ENCODE results near the gene AIFM2. TPM values are rescaled to one million over a fixed set of nuclear protein-coding genes. Genes with fewer than 3 reads are reported as not detected.

Gene AIFM2
- total and polyA plus RNA-seq, 2 donors (not counting 1 experiment from before 2014, with no cell fraction given) = 11.1 to 15.5 TPM

DNA sequence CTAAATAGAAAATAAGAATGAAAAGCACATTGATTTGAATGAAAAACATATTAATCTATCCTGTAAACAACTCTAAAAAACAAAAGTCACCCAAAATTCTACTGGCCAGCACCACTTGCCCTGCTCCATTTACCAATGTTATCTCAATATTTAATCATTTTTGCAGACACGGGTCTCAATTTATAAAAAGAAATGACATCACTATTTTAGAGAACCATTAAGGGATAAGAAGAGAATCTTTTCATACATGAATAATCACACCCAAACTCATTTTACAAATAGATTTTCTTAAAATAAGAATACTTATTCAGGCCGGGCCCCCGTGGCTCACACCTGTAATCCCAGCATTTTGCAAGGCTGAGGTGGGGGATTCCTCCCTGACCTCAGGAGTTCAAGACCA lies 33.8 kb upstream of the AIFM2 start:
- Histone ChIP-seq H3K36me3 (ENCODE audit: control insufficient read depth, insufficient read depth, low read length) (peaks cover under 1% of the 10 kb centered on the region), H4K20me1 (ENCODE audit: control insufficient read depth, extremely low read depth, insufficient read depth, low read length) (peaks cover 9% of the 10 kb centered on the region), H3K27ac (ENCODE audit: insufficient read depth, low read length) (no peak overlapping the region), H3K79me2 (ENCODE audit: control insufficient read depth, insufficient read depth, low read length) (peaks cover 86% of the 10 kb centered on the region), H3K4me1 (ENCODE audit: control insufficient read depth, extremely low read depth, insufficient read depth, low read length) (no peaks in the 10 kb centered on the region), H3K9ac (ENCODE audit: insufficient read depth, low read length) (no peak overlapping the region), H3K4me3 (replicated peaks in 1 of 4; ENCODE audit: control extremely low read depth in 1 of 4, insufficient read depth in 1 of 4, low read depth in 3 of 4, low read length in 4 of 4) (no peak overlapping the region), H2AFZ (ENCODE audit: low read length) (no peak overlapping the region), H3K4me2 (ENCODE audit: extremely low read depth, insufficient read depth, low read length) (no peak overlapping the region), H3K9me3 (ENCODE audit: control insufficient read depth, insufficient read depth, low read depth, low read length) (no peaks in the 10 kb centered on the region), H3K27me3 (ENCODE audit: control insufficient read depth, insufficient read depth, low read length) (no peaks in the 10 kb centered on the region)
- no peak for TF ChIP-seq EZH2 (IDR thresholded peaks at IDR 0.05; ENCODE audit: low read length, missing control alignments)
- TF ChIP-seq, protein P1, sequence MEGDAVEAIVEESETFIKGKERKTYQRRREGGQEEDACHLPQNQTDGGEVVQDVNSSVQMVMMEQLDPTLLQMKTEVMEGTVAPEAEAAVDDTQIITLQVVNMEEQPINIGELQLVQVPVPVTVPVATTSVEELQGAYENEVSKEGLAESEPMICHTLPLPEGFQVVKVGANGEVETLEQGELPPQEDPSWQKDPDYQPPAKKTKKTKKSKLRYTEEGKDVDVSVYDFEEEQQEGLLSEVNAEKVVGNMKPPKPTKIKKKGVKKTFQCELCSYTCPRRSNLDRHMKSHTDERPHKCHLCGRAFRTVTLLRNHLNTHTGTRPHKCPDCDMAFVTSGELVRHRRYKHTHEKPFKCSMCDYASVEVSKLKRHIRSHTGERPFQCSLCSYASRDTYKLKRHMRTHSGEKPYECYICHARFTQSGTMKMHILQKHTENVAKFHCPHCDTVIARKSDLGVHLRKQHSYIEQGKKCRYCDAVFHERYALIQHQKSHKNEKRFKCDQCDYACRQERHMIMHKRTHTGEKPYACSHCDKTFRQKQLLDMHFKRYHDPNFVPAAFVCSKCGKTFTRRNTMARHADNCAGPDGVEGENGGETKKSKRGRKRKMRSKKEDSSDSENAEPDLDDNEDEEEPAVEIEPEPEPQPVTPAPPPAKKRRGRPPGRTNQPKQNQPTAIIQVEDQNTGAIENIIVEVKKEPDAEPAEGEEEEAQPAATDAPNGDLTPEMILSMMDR (conservative IDR thresholded peaks at IDR 0.05 in 1 of 2, IDR thresholded peaks at IDR 0.05 in 1 of 2; ENCODE audit: low read depth in 1 of 2, low read length in 2 of 2) = no peak
- DNase-seq (ENCODE audit: low read depth in 2 of 2) = no peak

DNA sequence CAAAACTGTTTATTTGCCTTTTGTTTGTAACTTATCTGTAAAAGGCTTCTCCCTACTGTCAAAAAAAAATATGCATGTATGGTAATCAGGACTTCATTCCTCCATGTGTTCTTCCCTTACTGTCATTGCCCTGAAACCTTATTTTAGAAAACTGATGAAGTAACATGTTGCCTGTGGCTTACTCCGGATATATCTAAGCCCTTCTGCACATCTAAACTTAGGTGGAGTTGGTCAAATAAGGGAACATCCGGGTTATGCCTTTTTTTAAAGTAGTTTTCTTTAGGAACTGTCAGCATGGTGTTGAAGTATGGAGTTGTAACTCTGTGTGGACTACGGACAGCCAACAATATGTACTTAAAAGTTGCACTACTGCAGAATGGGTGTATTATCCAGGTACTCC lies 31.5 kb upstream of the AIFM2 start:
- Histone ChIP-seq H3K36me3 (ENCODE audit: control insufficient read depth, insufficient read depth, low read length) (peaks cover 2% of the 10 kb centered on the region), H3K79me2 (ENCODE audit: control insufficient read depth, insufficient read depth, low read length) (peaks cover 95% of the 10 kb centered on the region), H4K20me1 (ENCODE audit: control insufficient read depth, extremely low read depth, insufficient read depth, low read length) (peaks cover 9% of the 10 kb centered on the region), H3K9ac (ENCODE audit: insufficient read depth, low read length) (no peak overlapping the region), H3K27me3 (ENCODE audit: control insufficient read depth, insufficient read depth, low read length) (no peaks in the 10 kb centered on the region), H3K27ac (ENCODE audit: insufficient read depth, low read length) (no peak overlapping the region), H3K4me1 (ENCODE audit: control insufficient read depth, extremely low read depth, insufficient read depth, low read length) (no peaks in the 10 kb centered on the region), H2AFZ (ENCODE audit: low read length) (no peak overlapping the region), H3K4me3 (replicated peaks in 1 of 4; ENCODE audit: control extremely low read depth in 1 of 4, insufficient read depth in 1 of 4, low read depth in 3 of 4, low read length in 4 of 4) (no peak overlapping the region), H3K4me2 (ENCODE audit: extremely low read depth, insufficient read depth, low read length) (no peak overlapping the region), H3K9me3 (ENCODE audit: control insufficient read depth, insufficient read depth, low read depth, low read length) (no peaks in the 10 kb centered on the region)
- no peak for DNase-seq (ENCODE audit: low read depth in 2 of 2)
- no peak for TF ChIP-seq EZH2 (IDR thresholded peaks at IDR 0.05; ENCODE audit: low read length, missing control alignments)
- TF ChIP-seq, protein P1 (conservative IDR thresholded peaks at IDR 0.05 in 1 of 2, IDR thresholded peaks at IDR 0.05 in 1 of 2; ENCODE audit: low read depth in 1 of 2, low read length in 2 of 2) = no peak

DNA sequence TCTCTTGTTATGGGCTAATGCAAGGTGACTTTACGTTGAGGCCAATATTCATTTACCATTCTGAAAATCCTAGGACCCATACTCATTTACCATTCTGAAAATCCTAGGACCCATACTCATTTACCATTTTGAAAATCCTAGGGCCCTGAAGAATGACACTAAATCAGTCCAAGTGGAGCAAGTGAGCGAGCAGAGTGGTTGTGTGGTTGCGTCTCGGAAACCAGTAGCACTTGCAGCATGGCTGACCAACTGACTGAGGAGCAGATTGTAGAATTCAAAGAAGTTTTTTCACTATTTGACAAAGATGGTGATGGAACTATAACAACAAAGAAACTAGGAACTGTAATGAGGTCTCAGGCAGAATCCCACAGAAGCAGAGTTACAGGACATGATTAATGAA lies 30.8 kb upstream of the AIFM2 start:
- H3K9ac ChIP-seq (ENCODE audit: insufficient read depth, low read length) = no peak overlapping the region
- H2AFZ ChIP-seq (ENCODE audit: low read length) = no peak overlapping the region
- peaks cover 2% of the 10 kb centered on the region for H3K36me3 ChIP-seq (ENCODE audit: control insufficient read depth, insufficient read depth, low read length)
- H3K27me3 ChIP-seq (ENCODE audit: control insufficient read depth, insufficient read depth, low read length) = no peaks in the 10 kb centered on the region
- H3K79me2 ChIP-seq (ENCODE audit: control insufficient read depth, insufficient read depth, low read length) = peaks cover 91% of the 10 kb centered on the region
- DNase-seq (ENCODE audit: low read depth in 2 of 2) = no peak
- H3K4me2 ChIP-seq (ENCODE audit: extremely low read depth, insufficient read depth, low read length) = no peak overlapping the region
- peaks cover 9% of the 10 kb centered on the region for H4K20me1 ChIP-seq (ENCODE audit: control insufficient read depth, extremely low read depth, insufficient read depth, low read length)
- no peaks in the 10 kb centered on the region for H3K9me3 ChIP-seq (ENCODE audit: control insufficient read depth, insufficient read depth, low read depth, low read length)
- TF ChIP-seq, protein P1 (conservative IDR thresholded peaks at IDR 0.05 in 1 of 2, IDR thresholded peaks at IDR 0.05 in 1 of 2; ENCODE audit: low read depth in 1 of 2, low read length in 2 of 2) = no peak
- no peak for TF ChIP-seq EZH2 (IDR thresholded peaks at IDR 0.05; ENCODE audit: low read length, missing control alignments)
- no peak overlapping the region for H3K27ac ChIP-seq (ENCODE audit: insufficient read depth, low read length)
- H3K4me3 ChIP-seq (replicated peaks in 1 of 4; ENCODE audit: control extremely low read depth in 1 of 4, insufficient read depth in 1 of 4, low read depth in 3 of 4, low read length in 4 of 4) = no peak overlapping the region
- no peaks in the 10 kb centered on the region for H3K4me1 ChIP-seq (ENCODE audit: control insufficient read depth, extremely low read depth, insufficient read depth, low read length)
